ENCODE results near the gene DCDC1.

Gene DCDC1

GRCh38 chr11:31243706-31244105, 125.8 kb downstream of the DCDC1 start:
- Histone ChIP-seq H3K9me3 (ENCODE audit: low read length) (no peaks in the 10 kb centered on the region), H3K36me3 (ENCODE audit: insufficient read depth, low read length) (no peaks in the 10 kb centered on the region), H2AFZ (ENCODE audit: low read depth, low read length) (no peak overlapping the region), H3K4me3 (ENCODE audit: low read length) (no peak overlapping the region), H3K27me3 (ENCODE audit: insufficient read depth, low read length) (no peaks in the 10 kb centered on the region), H3K4me1 (ENCODE audit: insufficient read depth, low read length) (peaks cover 45% of the 10 kb centered on the region)

- no peaks in the 10 kb centered on the region for H3K36me3 ChIP-seq (ENCODE audit: insufficient read depth, low read length)
- H3K4me1 ChIP-seq (ENCODE audit: insufficient read depth, low read length), result peaks cover 73% of the 10 kb centered on the region
- no peaks in the 10 kb centered on the region for H3K27me3 ChIP-seq (ENCODE audit: insufficient read depth, low read length)
- no peaks in the 10 kb centered on the region for H3K9me3 ChIP-seq (ENCODE audit: low read length)
- peak overlapping the region; percentile 84 for H2AFZ ChIP-seq (ENCODE audit: low read depth, low read length)
- H3K4me3 ChIP-seq (ENCODE audit: low read length), result no peak overlapping the region
These were observed 129.1 kb downstream of the DCDC1 start for GRCh38 chr11:31240340-31240904.

GRCh38 chr11:31237819-31238760, 131.4 kb downstream of the DCDC1 start:
- H3K27me3 ChIP-seq (ENCODE audit: insufficient read depth, low read length), result no peaks in the 10 kb centered on the region
- no peaks in the 10 kb centered on the region for H3K9me3 ChIP-seq (ENCODE audit: low read length)
- no peaks in the 10 kb centered on the region for H3K36me3 ChIP-seq (ENCODE audit: insufficient read depth, low read length)
- peak overlapping the region; percentile 21 for H3K4me3 ChIP-seq (ENCODE audit: low read length)
- H3K4me1 ChIP-seq (ENCODE audit: insufficient read depth, low read length), result peaks cover 73% of the 10 kb centered on the region
- H2AFZ ChIP-seq (ENCODE audit: low read depth, low read length), result no peak overlapping the region

- H3K36me3 ChIP-seq (ENCODE audit: insufficient read depth, low read length), result no peaks in the 10 kb centered on the region
- no peak overlapping the region for H3K4me3 ChIP-seq (ENCODE audit: low read length)
- H3K4me1 ChIP-seq (ENCODE audit: insufficient read depth, low read length), result peaks cover 60% of the 10 kb centered on the region
- no peak overlapping the region for H2AFZ ChIP-seq (ENCODE audit: low read depth, low read length)
- no peaks in the 10 kb centered on the region for H3K9me3 ChIP-seq (ENCODE audit: low read length)
- H3K27me3 ChIP-seq (ENCODE audit: insufficient read depth, low read length), result no peaks in the 10 kb centered on the region
These were observed 133.4 kb downstream of the DCDC1 start for GRCh38 chr11:31236143-31236542.

- Histone ChIP-seq H3K9me3 (ENCODE audit: low read length) (no peaks in the 10 kb centered on the region), H3K4me3 (ENCODE audit: low read length) (no peak overlapping the region), H2AFZ (ENCODE audit: low read depth, low read length) (peak overlapping the region; percentile 27), H3K27me3 (ENCODE audit: insufficient read depth, low read length) (no peaks in the 10 kb centered on the region), H3K36me3 (ENCODE audit: insufficient read depth, low read length) (no peaks in the 10 kb centered on the region), H3K4me1 (ENCODE audit: insufficient read depth, low read length) (peaks cover 35% of the 10 kb centered on the region)
These were observed 136.1 kb downstream of the DCDC1 start for GRCh38 chr11:31233425-31233824.

- H3K27me3 ChIP-seq (ENCODE audit: insufficient read depth, low read length), result no peaks in the 10 kb centered on the region
- H3K4me3 ChIP-seq (ENCODE audit: low read length), result no peak overlapping the region
- H3K4me1 ChIP-seq (ENCODE audit: insufficient read depth, low read length), result peaks cover 18% of the 10 kb centered on the region
- H2AFZ ChIP-seq (ENCODE audit: low read depth, low read length), result no peak overlapping the region
- no peaks in the 10 kb centered on the region for H3K36me3 ChIP-seq (ENCODE audit: insufficient read depth, low read length)
- H3K9me3 ChIP-seq (ENCODE audit: low read length), result no peaks in the 10 kb centered on the region
These were observed 137.9 kb downstream of the DCDC1 start for GRCh38 chr11:31231601-31232000.

- Histone ChIP-seq H3K36me3 (ENCODE audit: insufficient read depth, low read length) (no peaks in the 10 kb centered on the region), H3K9me3 (ENCODE audit: low read length) (no peaks in the 10 kb centered on the region), H3K4me1 (ENCODE audit: insufficient read depth, low read length) (peaks cover 8% of the 10 kb centered on the region), H3K27me3 (ENCODE audit: insufficient read depth, low read length) (no peaks in the 10 kb centered on the region), H2AFZ (ENCODE audit: low read depth, low read length) (no peak overlapping the region), H3K4me3 (ENCODE audit: low read length) (no peak overlapping the region)
These were observed 150.7 kb downstream of the DCDC1 start for GRCh38 chr11:31218847-31219246.

- Histone ChIP-seq H3K36me3 (ENCODE audit: insufficient read depth, low read length) (no peaks in the 10 kb centered on the region), H3K27me3 (ENCODE audit: insufficient read depth, low read length) (no peaks in the 10 kb centered on the region), H3K4me1 (ENCODE audit: insufficient read depth, low read length) (peaks cover 8% of the 10 kb centered on the region), H3K4me3 (ENCODE audit: low read length) (no peak overlapping the region), H3K9me3 (ENCODE audit: low read length) (no peaks in the 10 kb centered on the region), H2AFZ (ENCODE audit: low read depth, low read length) (no peak overlapping the region)
These were observed 155.2 kb downstream of the DCDC1 start for GRCh38 chr11:31214372-31214771.

- Histone ChIP-seq H3K9me3 (ENCODE audit: low read length) (no peaks in the 10 kb centered on the region), H3K4me1 (ENCODE audit: insufficient read depth, low read length) (peaks cover 15% of the 10 kb centered on the region), H2AFZ (ENCODE audit: low read depth, low read length) (no peak overlapping the region), H3K27me3 (ENCODE audit: insufficient read depth, low read length) (no peaks in the 10 kb centered on the region), H3K4me3 (ENCODE audit: low read length) (no peak overlapping the region), H3K36me3 (ENCODE audit: insufficient read depth, low read length) (no peaks in the 10 kb centered on the region)
These were observed 170.2 kb downstream of the DCDC1 start for GRCh38 chr11:31199378-31199777.

GRCh38 chr11:31173926-31174680, 195.4 kb downstream of the DCDC1 start:
- H2AFZ ChIP-seq (ENCODE audit: low read depth, low read length), result no peak overlapping the region
- H3K27me3 ChIP-seq (ENCODE audit: insufficient read depth, low read length), result no peaks in the 10 kb centered on the region
- H3K36me3 ChIP-seq (ENCODE audit: insufficient read depth, low read length), result no peaks in the 10 kb centered on the region
- H3K4me3 ChIP-seq (ENCODE audit: low read length), result no peak overlapping the region
- peaks cover 17% of the 10 kb centered on the region for H3K9me3 ChIP-seq (ENCODE audit: low read length)
- no peaks in the 10 kb centered on the region for H3K4me1 ChIP-seq (ENCODE audit: insufficient read depth, low read length)

- no peaks in the 10 kb centered on the region for H3K27me3 ChIP-seq (ENCODE audit: insufficient read depth, low read length)
- H3K4me3 ChIP-seq (ENCODE audit: low read length), result no peak overlapping the region
- H3K4me1 ChIP-seq (ENCODE audit: insufficient read depth, low read length), result peaks cover 13% of the 10 kb centered on the region
- H3K36me3 ChIP-seq (ENCODE audit: insufficient read depth, low read length), result no peaks in the 10 kb centered on the region
- H3K9me3 ChIP-seq (ENCODE audit: low read length), result no peaks in the 10 kb centered on the region
- no peak overlapping the region for H2AFZ ChIP-seq (ENCODE audit: low read depth, low read length)
These were observed 208.8 kb downstream of the DCDC1 start for GRCh38 chr11:31160504-31161422.

GRCh38 chr11:31150841-31151240, 218.7 kb downstream of the DCDC1 start:
- H3K4me1 ChIP-seq (ENCODE audit: insufficient read depth, low read length), result no peaks in the 10 kb centered on the region
- H3K4me3 ChIP-seq (ENCODE audit: low read length), result no peak overlapping the region
- H3K27me3 ChIP-seq (ENCODE audit: insufficient read depth, low read length), result no peaks in the 10 kb centered on the region
- H3K36me3 ChIP-seq (ENCODE audit: insufficient read depth, low read length), result no peaks in the 10 kb centered on the region
- H3K9me3 ChIP-seq (ENCODE audit: low read length), result no peaks in the 10 kb centered on the region
- H2AFZ ChIP-seq (ENCODE audit: low read depth, low read length), result no peak overlapping the region

All from neuron (in vitro differentiated cells).